Small intestine (tissue), 7 donors: ENCODE results near the gene TSPAN11. TPM values are rescaled to one million over a fixed set of nuclear protein-coding genes. Genes with fewer than 3 reads are reported as not detected.

Experiments
- DNase-seq, 2 donors: peaks; one replicate each; pipeline versions ENCODE4 v3.0.0 to v3.0.0-alpha.2; 2013
- FAIRE-seq: peaks from 2 replicates; lab custom pipeline; 2012; peaks lifted over from hg19 to GRCh38; lab: Jason Lieb, UNC
- H3K27ac ChIP-seq, 3 donors: one replicate each; pipeline ENCODE4 v1.5.1; 2013; ENCODE audit warnings: low read length in 2 of 3, mild to moderate bottlenecking in 2 of 3, control low read depth in 1 of 3, inconsistent platforms in 1 of 3, low read depth in 1 of 3, moderate library complexity in 1 of 3
- H3K27me3 ChIP-seq, 3 donors: one replicate each; pipeline ENCODE4 v1.6.1; 2013; ENCODE audit warnings: low read length in 3 of 3, inconsistent platforms in 1 of 3; ENCODE audit not compliant: control insufficient read depth in 3 of 3, insufficient read depth in 3 of 3
- H3K36me3 ChIP-seq, 3 donors: one replicate each; pipeline ENCODE4 v1.6.1; 2013; ENCODE audit warnings: low read length in 3 of 3, inconsistent platforms in 1 of 3, low read depth in 1 of 3, mild to moderate bottlenecking in 1 of 3, moderate library complexity in 1 of 3; ENCODE audit not compliant: control insufficient read depth in 3 of 3, insufficient read depth in 2 of 3
- H3K4me1 ChIP-seq, 3 donors: one replicate each; pipeline ENCODE4 v1.6.1; 2013; ENCODE audit warnings: low read length in 2 of 3, inconsistent platforms in 1 of 3, low read depth in 1 of 3, mild to moderate bottlenecking in 1 of 3, moderate library complexity in 1 of 3; ENCODE audit not compliant: control insufficient read depth in 3 of 3, insufficient read depth in 2 of 3
- H3K4me3 ChIP-seq, 3 donors: one replicate each; pipeline ENCODE4 v1.5.1; 2013; ENCODE audit warnings: low read length in 3 of 3, control low read depth in 1 of 3, inconsistent platforms in 1 of 3, low read depth in 1 of 3, mild to moderate bottlenecking in 1 of 3, moderate library complexity in 1 of 3
- H3K9me3 ChIP-seq, 2 donors: one replicate each; pipeline ENCODE4 v1.6.1; 2013; ENCODE audit warnings: low read depth in 1 of 2, low read length in 1 of 2; ENCODE audit not compliant: control insufficient read depth in 2 of 2, insufficient read depth in 1 of 2
- WGBS, 3 donors: extraction: QIAGEN DNeasy Blood & Tissue Kit; methylation state at CpG; one replicate each; pipeline ENCODE4 v1.1.7; 2013; 5-methylcytosine and 5-hydroxymethylcytosine counted together
- polyA plus RNA-seq, 4 donors: library from polyadenylated mRNA; stranded (reverse) in 3 of 4; unstranded in 1 of 4; fragments of 200-250 nt in 3 of 4; fragments of 120-200 nt in 1 of 4; gene quantifications; one replicate each; pipeline versions ENCODE4 v1.2.1 to v1.2.3, GENCODE V29; 2013
- donor health status: healthy with polysubstance abuse.
- donor health status: control.
- donor health status: control.
- donor health status: Bipolar disorder and iron deficiency.
- donor health status: healthy.

Gene TSPAN11
- polyA plus RNA-seq, 4 donors: 0.54 to 3.9 (median 3.9) TPM; not detected in 1

DNA sequence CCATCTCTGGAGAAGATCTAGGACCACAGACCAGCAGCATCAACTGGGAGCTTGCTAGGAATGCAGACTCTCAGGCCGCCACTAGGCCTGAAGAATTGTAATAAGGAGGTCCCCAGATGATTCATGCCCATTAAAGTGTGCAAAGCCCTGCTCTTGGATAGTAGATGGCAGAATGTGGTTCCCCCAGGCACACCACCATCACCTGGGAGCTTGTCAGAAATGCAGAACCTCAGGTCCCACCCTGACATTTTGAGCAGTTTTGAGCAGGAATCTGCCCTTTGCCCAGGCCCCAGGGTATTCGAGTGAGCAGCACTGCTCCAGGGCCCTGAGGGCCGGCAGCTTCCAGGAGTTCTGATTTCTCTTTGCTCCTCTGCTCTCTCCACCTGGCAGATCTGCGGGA is 64.9 kb downstream of the TSPAN11 start:
- H3K9me3 ChIP-seq: no peaks in the 10 kb centered on the region
- DNase-seq: no peak
- peaks cover 0 to 3% (median 0%) of the 10 kb centered on the region in 3 donors for H3K36me3 ChIP-seq
- no peaks in the 10 kb centered on the region for H3K27me3 ChIP-seq
- H3K4me3 ChIP-seq: no peak overlapping the region
- no peak overlapping the region for H3K27ac ChIP-seq
- no peaks in the 10 kb centered on the region for H3K4me1 ChIP-seq
- 81 to 86% (median 82%) methylated on average over 4 of the region's 4 CpGs for WGBS, 3 donors
- no peak for FAIRE-seq

DNA sequence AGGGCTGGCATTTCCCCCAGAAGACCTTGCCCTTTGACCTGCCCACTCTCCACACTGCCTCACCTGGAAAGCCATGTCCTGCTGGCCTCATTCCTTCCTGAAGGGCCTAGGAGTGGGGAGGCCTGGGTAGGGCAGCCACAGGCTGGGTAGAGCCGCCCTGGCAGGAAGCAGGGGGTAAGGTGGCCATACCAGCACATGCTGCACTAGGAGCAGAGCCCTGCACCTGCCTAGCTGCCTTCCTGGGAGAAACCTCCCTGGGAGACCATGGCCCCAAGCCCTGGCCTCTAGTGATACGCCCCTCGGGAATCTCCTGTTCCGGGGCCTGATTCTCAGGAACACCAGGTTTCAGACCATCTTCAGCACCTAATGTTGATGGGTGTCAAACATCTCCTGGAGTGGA is 65.8 kb downstream of the TSPAN11 start:
- no peak overlapping the region for H3K4me3 ChIP-seq
- peaks cover 0 to 3% (median 0%) of the 10 kb centered on the region in 3 donors for H3K36me3 ChIP-seq
- H3K4me1 ChIP-seq: no peaks in the 10 kb centered on the region
- DNase-seq (peak in 1 of 2 donors; percentile 6), FAIRE-seq (no peak)
- H3K9me3 ChIP-seq: no peaks in the 10 kb centered on the region
- no peaks in the 10 kb centered on the region for H3K27me3 ChIP-seq
- WGBS, 3 donors: 73 to 90% (median 82%) methylated on average over 4 of the region's 4 CpGs
- no peak overlapping the region for H3K27ac ChIP-seq

DNA sequence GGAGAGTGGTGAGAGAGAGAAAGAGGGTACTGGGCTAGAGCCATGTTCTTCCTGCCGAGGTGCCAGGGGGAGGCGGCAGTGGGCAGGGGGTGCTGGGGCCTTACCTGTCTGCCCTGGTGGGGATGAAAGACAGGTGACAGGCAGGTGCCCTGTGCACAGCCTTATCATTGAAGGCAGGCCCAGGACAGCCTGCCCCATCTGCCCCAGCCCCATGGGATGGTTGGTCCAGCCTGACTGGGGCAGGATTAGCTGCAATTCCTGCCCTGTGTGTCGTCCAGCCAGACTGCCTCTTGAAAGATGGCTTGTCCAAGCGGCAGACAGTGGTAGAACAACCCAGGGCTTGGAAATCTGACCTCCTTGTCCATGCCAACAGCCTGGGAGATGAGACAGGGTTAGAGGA is 67.2 kb downstream of the TSPAN11 start:
- WGBS, 3 donors: 81 to 92% (median 86%) methylated on average over 4 of the region's 4 CpGs
- FAIRE-seq: no peak
- H3K36me3 ChIP-seq: peaks cover 0 to 3% (median 0%) of the 10 kb centered on the region in 3 donors

DNA sequence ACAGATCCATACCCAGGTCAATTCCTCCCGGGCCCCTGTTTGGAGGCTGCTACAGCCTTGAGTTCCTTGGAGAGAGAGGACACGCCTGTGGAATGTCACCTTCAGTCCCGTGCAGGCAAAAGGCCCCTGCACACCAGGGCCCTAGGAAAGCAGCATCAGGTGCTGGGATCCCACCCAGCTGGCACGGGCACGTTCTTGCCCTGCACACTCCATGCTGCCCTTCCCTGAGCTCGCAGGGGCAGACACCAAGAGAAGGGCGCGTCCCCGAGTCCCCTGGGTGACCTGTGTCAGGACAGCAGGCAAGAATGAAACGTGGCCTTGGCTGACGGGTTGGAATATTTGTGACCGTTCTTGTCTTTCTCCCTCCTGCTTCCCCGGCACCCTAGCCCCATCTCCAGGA is 67.7 kb downstream of the TSPAN11 start:
- DNase-seq: no peak

More for the DNA sequence above, 67.2 kb downstream of the TSPAN11 start:
- no peaks in the 10 kb centered on the region for H3K27me3 ChIP-seq
- no peaks in the 10 kb centered on the region for H3K9me3 ChIP-seq
- H3K4me1 ChIP-seq: no peaks in the 10 kb centered on the region
- no peak for DNase-seq
- H3K27ac ChIP-seq: no peak overlapping the region
- H3K4me3 ChIP-seq: no peak overlapping the region

DNA sequence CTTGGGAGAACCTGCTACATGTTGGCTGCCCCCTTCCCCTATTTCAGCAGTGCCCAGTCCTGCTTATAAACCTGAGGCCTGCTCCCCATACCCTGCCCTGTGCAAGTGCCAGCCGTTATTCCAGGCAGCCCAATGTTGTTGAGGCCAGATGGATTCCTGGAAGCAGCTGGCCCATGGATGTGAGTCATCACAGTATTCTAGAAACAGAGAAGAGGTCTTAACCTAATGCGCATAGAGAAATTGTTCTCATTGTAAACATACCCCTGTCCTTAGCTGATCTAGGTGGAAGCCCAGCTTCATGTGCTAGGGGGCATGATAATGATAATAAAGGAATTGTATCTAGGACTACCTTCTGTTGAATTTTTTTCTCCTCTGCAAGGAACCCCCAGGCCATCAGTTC is 69.7 kb downstream of the TSPAN11 start:
- FAIRE-seq (no peak), DNase-seq (no peak)
- Histone ChIP-seq H3K4me3 (no peak overlapping the region), H3K36me3 (peaks cover 0 to 3% (median 0%) of the 10 kb centered on the region in 3 donors), H3K27ac (no peak overlapping the region), H3K9me3 (no peaks in the 10 kb centered on the region), H3K4me1 (no peaks in the 10 kb centered on the region), H3K27me3 (no peaks in the 10 kb centered on the region)
- 72 to 81% (median 80%) methylated on average over 2 of the region's 2 CpGs for WGBS, 3 donors

More for the DNA sequence above, 67.7 kb downstream of the TSPAN11 start:
- no peak overlapping the region for H3K27ac ChIP-seq
- peaks cover 0 to 3% (median 0%) of the 10 kb centered on the region in 3 donors for H3K36me3 ChIP-seq
- FAIRE-seq: no peak
- no peaks in the 10 kb centered on the region for H3K27me3 ChIP-seq
- no peaks in the 10 kb centered on the region for H3K4me1 ChIP-seq
- no peaks in the 10 kb centered on the region for H3K9me3 ChIP-seq
- WGBS, 3 donors: 78 to 90% (median 82%) methylated on average over 13 of the region's 13 CpGs
- no peak overlapping the region for H3K4me3 ChIP-seq

DNA sequence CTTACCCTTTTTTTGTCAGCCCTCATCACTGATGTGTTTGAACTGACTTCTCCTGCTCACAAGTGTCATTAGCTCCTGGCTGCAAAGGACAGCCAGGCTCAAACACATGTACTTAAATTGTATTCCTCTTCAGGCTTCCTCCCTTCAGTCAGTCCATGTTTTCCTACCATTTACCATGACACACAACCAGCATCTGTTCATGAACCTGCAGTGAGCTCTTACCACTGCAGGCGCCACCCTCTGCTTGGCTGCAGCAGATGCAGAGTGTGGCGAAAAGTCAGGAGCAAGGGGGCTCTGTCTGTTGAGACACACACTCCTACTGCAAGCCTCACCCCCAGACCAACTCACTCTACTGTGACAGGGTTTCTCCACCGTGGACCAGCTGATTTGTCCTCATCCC is 70.2 kb downstream of the TSPAN11 start:
- FAIRE-seq (no peak), DNase-seq (no peak)
- H3K9me3 ChIP-seq: no peaks in the 10 kb centered on the region
- no peak overlapping the region for H3K4me3 ChIP-seq
- H3K27me3 ChIP-seq: no peaks in the 10 kb centered on the region
- peaks cover 0 to 3% (median 0%) of the 10 kb centered on the region in 3 donors for H3K36me3 ChIP-seq
- H3K4me1 ChIP-seq: no peaks in the 10 kb centered on the region
- WGBS, 3 donors: 88 to 98% (median 92%) methylated on average over 3 of the region's 3 CpGs
- no peak overlapping the region for H3K27ac ChIP-seq

DNA sequence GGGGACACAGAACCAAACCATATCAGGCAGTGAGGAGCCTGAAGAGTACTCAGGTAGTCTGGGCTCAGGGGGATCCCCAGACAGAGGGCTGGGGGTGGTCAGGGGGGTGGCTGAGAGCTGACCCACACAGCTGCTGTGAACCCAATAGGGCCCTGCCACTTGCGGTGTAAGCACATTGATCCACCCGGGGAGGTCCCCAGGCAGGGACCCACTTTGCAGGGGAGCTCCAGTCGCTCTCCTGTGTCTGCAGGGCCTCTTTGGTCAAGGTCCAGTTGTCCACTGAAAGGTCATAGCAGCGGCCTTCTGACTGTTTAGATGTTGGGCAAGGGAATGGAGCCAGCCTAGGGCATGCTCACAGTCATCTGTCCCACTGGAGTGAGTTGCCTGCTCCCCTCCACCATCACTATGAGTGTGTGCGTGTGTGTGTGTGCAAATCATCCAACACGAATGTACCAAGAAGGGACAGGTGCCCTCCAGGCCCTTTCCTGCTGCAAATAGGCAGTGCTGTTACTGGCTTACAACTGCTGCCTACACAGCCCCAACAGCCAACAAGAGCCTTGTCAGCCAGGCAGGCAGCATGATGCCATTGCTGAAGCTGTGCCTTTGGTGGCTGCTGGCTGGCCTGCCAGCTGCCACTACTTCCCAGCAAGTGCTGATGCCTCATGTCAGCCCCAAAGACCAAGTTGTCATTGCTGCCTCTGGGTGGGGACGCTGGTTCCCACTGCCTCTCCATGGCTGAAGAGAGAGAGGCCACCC is 71.3 kb downstream of the TSPAN11 start:
- H3K27me3 ChIP-seq: no peaks in the 10 kb centered on the region
- no peak for FAIRE-seq

GRCh38 chr12:30999011-30999410 is 72.5 kb downstream of the TSPAN11 start:
- peaks cover 0 to 3% (median 0%) of the 10 kb centered on the region in 3 donors for H3K36me3 ChIP-seq
- H3K27me3 ChIP-seq: no peaks in the 10 kb centered on the region
- 90 to 96% (median 92%) methylated on average over 6 of the region's 6 CpGs for WGBS, 3 donors
- H3K9me3 ChIP-seq: no peaks in the 10 kb centered on the region
- H3K4me1 ChIP-seq: no peaks in the 10 kb centered on the region
- DNase-seq (no peak), FAIRE-seq (no peak)
- no peak overlapping the region for H3K27ac ChIP-seq
- H3K4me3 ChIP-seq: no peak overlapping the region

More for the DNA sequence above, 71.3 kb downstream of the TSPAN11 start:
- no peaks in the 10 kb centered on the region for H3K9me3 ChIP-seq
- H3K4me1 ChIP-seq: no peaks in the 10 kb centered on the region
- 87 to 92% (median 87%) methylated on average over 6 to 7 of the region's 7 CpGs for WGBS, 3 donors
- no peak overlapping the region for H3K27ac ChIP-seq
- H3K4me3 ChIP-seq: no peak overlapping the region
- DNase-seq: no peak
- H3K36me3 ChIP-seq: peaks cover 0 to 3% (median 0%) of the 10 kb centered on the region in 3 donors
